HCT116 (cell line): ENCODE results near the gene NUDC. TPM values are rescaled to one million over a fixed set of nuclear protein-coding genes. Genes with fewer than 3 reads are reported as not detected.

Experiments used
- ATAC-seq: fragments of 200-7000 bp; cut with Tn5 transposase; 2 replicates; pipeline ENCODE4 v1.9.1; 2020; ENCODE audit warnings: mild to moderate bottlenecking, moderate library complexity
- BruUV-seq: library from RNA; stranded (reverse); fragments of 400-500 nt; replicated peaks from 2 replicates; lab custom pipeline; 2021; lab: Mats Ljungman, UMichigan
- CTCF ChIA-PET: fragments of 300-600 bp; sonication (Branson Sonifier 250); formaldehyde crosslinking; loops from one replicate; lab custom pipeline; 2021; ENCODE audit warnings: antibody characterized with exemption; lab: Charles Lee
- POLR2A ChIA-PET: fragments of 300-600, 350-600 bp; sonication (Branson Sonifier 250); formaldehyde crosslinking; loops from one replicate; lab custom pipeline; 2021; ENCODE audit warnings: antibody characterized with exemption; lab: Charles Lee
- RAD21 ChIA-PET, 2 experiments: fragments of 300-600 bp; sonication (Branson Sonifier 250); formaldehyde crosslinking; loops; one replicate each; lab custom pipeline; 2023; ENCODE audit warnings: low total read pairs in 2 of 2; ENCODE audit not compliant: uncharacterized antibody in 2 of 2, unreplicated experiment in 2 of 2, low non-redundant PET in 1 of 2; lab: Charles Lee
- DNase-seq: peaks from one replicate; pipeline ENCODE4 v3.0.0-alpha.2; 2010; ENCODE audit warnings: low read depth, low spot score
- H2AFZ ChIP-seq: fragments of 200-600 bp; shearing (Covaris generic), sonication (generic); 2 replicates; pipeline ENCODE4 v1.6.1; 2017; ENCODE audit warnings: low read depth, mixed run types, mixed read lengths, antibody characterized with exemption, low read length; ENCODE audit not compliant: poor library complexity, severe bottlenecking
- H3K27ac ChIP-seq: 2 replicates; pipeline ENCODE4 v1.5.1; 2012; ENCODE audit warnings: low read depth, low read length
- H3K27me3 ChIP-seq: fragments of 200-600 bp; sonication (generic); 2 replicates; pipeline ENCODE4 v1.6.1; 2016; ENCODE audit warnings: mixed run types, low read length, mixed read lengths; ENCODE audit not compliant: insufficient read depth
- H3K36me3 ChIP-seq, 2 experiments: fragments of 200-500 bp in 1 of 2; fragments of 200-600 bp in 1 of 2; sonication (Bioruptor generic) in 1 of 2; sonication (generic) in 1 of 2; 2 replicates each; pipeline versions ENCODE4 v1.5.1 to v1.6.1; 2014 to 2016; ENCODE audit warnings: low read length in 2 of 2, inconsistent platforms in 1 of 2, mixed read lengths in 1 of 2, mixed run types in 1 of 2; ENCODE audit not compliant: insufficient read depth in 2 of 2, control insufficient read depth in 1 of 2
- H3K4me1 ChIP-seq, 2 experiments: fragments of 200-600 bp in 1 of 2; sonication (generic) in 1 of 2; 2 replicates each; pipeline versions ENCODE4 v1.5.1 to v1.6.1; 2012 to 2017; ENCODE audit warnings: low read length in 2 of 2, inconsistent platforms in 1 of 2, mild to moderate bottlenecking in 1 of 2, mixed read lengths in 1 of 2, mixed run types in 1 of 2, moderate library complexity in 1 of 2; ENCODE audit not compliant: insufficient read depth in 2 of 2, control insufficient read depth in 1 of 2
- H3K4me2 ChIP-seq: fragments of 200-600 bp; sonication (generic); 2 replicates; pipeline ENCODE4 v1.6.1; 2017; ENCODE audit warnings: mixed run types, low read length, mixed read lengths
- H3K4me3 ChIP-seq, 2 experiments: fragments of 200-600 bp in 1 of 2; sonication (generic) in 1 of 2; replicated peaks in 1 of 2; 2 replicates each; pipeline ENCODE4 v1.5.1; 2011 to 2016; ENCODE audit warnings: low read length in 2 of 2, control low read depth in 1 of 2, low read depth in 1 of 2, mild to moderate bottlenecking in 1 of 2, mixed read lengths in 1 of 2, mixed run types in 1 of 2
- H3K79me2 ChIP-seq: fragments of 200-600 bp; sonication (generic); 2 replicates; pipeline ENCODE4 v1.6.1; 2017; ENCODE audit warnings: mild to moderate bottlenecking, mixed run types, low read length, moderate library complexity, mixed read lengths; ENCODE audit not compliant: insufficient read depth
- H3K9ac ChIP-seq: fragments of 200-600 bp; sonication (generic); 2 replicates; pipeline ENCODE4 v1.6.1; 2016; ENCODE audit warnings: low read length, mixed read lengths
- H3K9me2 ChIP-seq: fragments of 200-600 bp; sonication (generic), shearing (Covaris generic); 2 replicates; pipeline ENCODE4 v1.6.1; 2017; ENCODE audit warnings: mixed run types, mild to moderate bottlenecking, moderate library complexity; ENCODE audit not compliant: insufficient read depth
- H3K9me3 ChIP-seq, 2 experiments: fragments of 200-500 bp in 1 of 2; fragments of 200-600 bp in 1 of 2; sonication (Bioruptor generic) in 1 of 2; sonication (generic) in 1 of 2; 2 replicates each; pipeline ENCODE4 v1.6.1; 2014 to 2017; ENCODE audit warnings: low read length in 2 of 2, mixed read lengths in 2 of 2, inconsistent platforms in 1 of 2, low read depth in 1 of 2, mild to moderate bottlenecking in 1 of 2, mixed run types in 1 of 2, moderate library complexity in 1 of 2; ENCODE audit not compliant: control insufficient read depth in 1 of 2, insufficient read depth in 1 of 2
- H4K20me1 ChIP-seq: fragments of 200-600 bp; sonication (generic), shearing (Covaris generic); 2 replicates; pipeline ENCODE4 v1.6.1; 2017; ENCODE audit warnings: mixed run types, mild to moderate bottlenecking, moderate library complexity; ENCODE audit not compliant: insufficient read depth
- CBX3 ChIP-seq: IDR thresholded peaks from 2 replicates; pipeline ENCODE4 v1.6.1; 2012; ENCODE audit warnings: low read depth
- CEBPB ChIP-seq: IDR thresholded peaks from 2 replicates; pipeline ENCODE4 v1.6.1; 2012; ENCODE audit warnings: low read depth
- EGR1 ChIP-seq: IDR thresholded peaks from 2 replicates; pipeline ENCODE4 v1.6.1; 2012; ENCODE audit warnings: low read depth
- ELF1 ChIP-seq: IDR thresholded peaks from 2 replicates; pipeline ENCODE4 v1.6.1; 2012; ENCODE audit warnings: low read depth, borderline replicate concordance
- EZH2 ChIP-seq: fragments of 200-600 bp; sonication (generic); IDR thresholded peaks from 2 replicates; pipeline ENCODE4 v1.6.1; 2017; ENCODE audit warnings: antibody characterized with exemption, mixed run types
- FOSL1 ChIP-seq: IDR thresholded peaks from 2 replicates; pipeline ENCODE4 v1.6.1; 2012; ENCODE audit warnings: low read depth
- RAD21 ChIP-seq: IDR thresholded peaks from 2 replicates; pipeline ENCODE4 v1.6.1; 2012; ENCODE audit warnings: low read depth, mild to moderate bottlenecking
- SIN3A ChIP-seq: IDR thresholded peaks from 2 replicates; pipeline ENCODE4 v1.6.1; 2012; ENCODE audit warnings: low read depth
- SP1 ChIP-seq: IDR thresholded peaks from 2 replicates; pipeline ENCODE4 v1.6.1; 2012; ENCODE audit warnings: low read depth
- TCF7L2 ChIP-seq: IDR thresholded peaks from 2 replicates; pipeline ENCODE4 v1.7.0; 2011; ENCODE audit warnings: borderline replicate concordance, inconsistent platforms; ENCODE audit not compliant: insufficient read depth, insufficient read length; ENCODE audit errors: extremely low read depth
- ZFX ChIP-seq: fragments of 450-650 bp; IDR thresholded peaks from 2 replicates; pipeline ENCODE4 v1.6.1; 2017
- ZNF274 ChIP-seq: fragments of 200-500 bp; sonication (Bioruptor generic); IDR thresholded peaks from 2 replicates; pipeline ENCODE4 v1.6.1; 2014; ENCODE audit warnings: mild to moderate bottlenecking, low read depth, low read length, inconsistent platforms
- intact Hi-C: fragments of 100-400 bp; cut with micrococcal nuclease; formaldehyde crosslinking; loops from 2 replicates; pipeline ENCODE4 v1.10.0; 2022
- total RNA-seq: library from RNA; stranded (reverse); gene quantifications from one replicate; pipeline ENCODE4 v1.2.1, GENCODE V29; 2021; ENCODE audit not compliant: unreplicated experiment
- TF ChIP-seq, protein P1 (sequence below): IDR thresholded peaks from 2 replicates; pipeline ENCODE4 v1.6.1; 2012
- TF ChIP-seq, protein P2 (sequence below): IDR thresholded peaks from 2 replicates; pipeline ENCODE4 v1.6.1; 2012
- TF ChIP-seq, protein P3 (sequence below), 3 experiments: fragments of 200-600 bp in 1 of 3; sonication (generic) in 1 of 3; IDR thresholded peaks in 2 of 3; conservative IDR thresholded peaks in 1 of 3; 2 replicates each; pipeline ENCODE4 v1.5.1; 2012 to 2017; ENCODE audit warnings: low read depth in 2 of 3, low read length in 2 of 3, antibody characterized with exemption in 1 of 3, borderline replicate concordance in 1 of 3, control low read depth in 1 of 3, mild to moderate bottlenecking in 1 of 3, mixed read lengths in 1 of 3, mixed run types in 1 of 3, moderate library complexity in 1 of 3; ENCODE audit not compliant: insufficient read depth in 1 of 3

NUDC gene
- total RNA-seq, 1 experiment from 2014 or later = 119 TPM

DNA sequence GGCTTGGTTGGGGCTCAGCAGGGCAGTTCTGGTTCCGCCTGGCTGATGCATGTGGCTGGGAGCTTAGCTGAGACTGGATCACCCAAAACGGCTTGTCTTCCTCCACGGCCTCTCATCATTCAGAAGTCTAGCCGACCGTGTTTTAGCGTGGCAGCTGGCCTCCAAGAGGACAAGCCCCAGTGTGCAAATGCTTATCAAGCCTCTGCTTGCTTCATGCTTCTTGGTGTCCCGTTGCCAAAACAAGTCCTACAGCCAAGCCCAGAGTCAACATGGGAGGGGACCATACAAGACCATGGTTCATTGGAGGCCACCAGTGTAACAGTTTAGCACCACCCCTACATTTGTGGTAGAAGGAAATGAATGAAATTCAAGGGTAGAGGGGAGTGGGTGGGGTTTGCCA is 49.3 kb downstream of the NUDC start:
- BruUV-seq = no TSS peak
- Histone ChIP-seq H3K4me3 (no peak overlapping the region), H2AFZ (no peak overlapping the region), H3K27me3 (no peaks in the 10 kb centered on the region), H3K9me2 (no peaks in the 10 kb centered on the region), H3K27ac (no peak overlapping the region), H3K4me1 (peaks cover 6 to 48% of the 10 kb centered on the region in 2 experiments; a peak in 3 of 4 replicates), H3K36me3 (no peaks in the 10 kb centered on the region), H3K4me2 (no peak overlapping the region), H4K20me1 (no peaks in the 10 kb centered on the region), H3K9ac (no peak overlapping the region), H3K9me3 (no peaks in the 10 kb centered on the region), H3K79me2 (no peaks in the 10 kb centered on the region)
- no peak for ATAC-seq
- no peak for DNase-seq
- ChIA-PET RAD21 (no interaction called here), CTCF (no interaction called here), POLR2A (no interaction called here)
- TF ChIP-seq, protein P1, sequence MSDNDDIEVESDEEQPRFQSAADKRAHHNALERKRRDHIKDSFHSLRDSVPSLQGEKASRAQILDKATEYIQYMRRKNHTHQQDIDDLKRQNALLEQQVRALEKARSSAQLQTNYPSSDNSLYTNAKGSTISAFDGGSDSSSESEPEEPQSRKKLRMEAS = no peak
- TF ChIP-seq SP1 (no peak), EGR1 (no peak), EZH2 (no peak), FOSL1 (no peak), ELF1 (no peak), TCF7L2 (no peak), ZFX (no peak), CEBPB (no peak), RAD21 (no peak), ZNF274 (no peak), SIN3A (no peak), CBX3 (no peak)
- TF ChIP-seq, protein P2, sequence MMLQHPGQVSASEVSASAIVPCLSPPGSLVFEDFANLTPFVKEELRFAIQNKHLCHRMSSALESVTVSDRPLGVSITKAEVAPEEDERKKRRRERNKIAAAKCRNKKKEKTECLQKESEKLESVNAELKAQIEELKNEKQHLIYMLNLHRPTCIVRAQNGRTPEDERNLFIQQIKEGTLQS = no peak
- TF ChIP-seq, protein P3, sequence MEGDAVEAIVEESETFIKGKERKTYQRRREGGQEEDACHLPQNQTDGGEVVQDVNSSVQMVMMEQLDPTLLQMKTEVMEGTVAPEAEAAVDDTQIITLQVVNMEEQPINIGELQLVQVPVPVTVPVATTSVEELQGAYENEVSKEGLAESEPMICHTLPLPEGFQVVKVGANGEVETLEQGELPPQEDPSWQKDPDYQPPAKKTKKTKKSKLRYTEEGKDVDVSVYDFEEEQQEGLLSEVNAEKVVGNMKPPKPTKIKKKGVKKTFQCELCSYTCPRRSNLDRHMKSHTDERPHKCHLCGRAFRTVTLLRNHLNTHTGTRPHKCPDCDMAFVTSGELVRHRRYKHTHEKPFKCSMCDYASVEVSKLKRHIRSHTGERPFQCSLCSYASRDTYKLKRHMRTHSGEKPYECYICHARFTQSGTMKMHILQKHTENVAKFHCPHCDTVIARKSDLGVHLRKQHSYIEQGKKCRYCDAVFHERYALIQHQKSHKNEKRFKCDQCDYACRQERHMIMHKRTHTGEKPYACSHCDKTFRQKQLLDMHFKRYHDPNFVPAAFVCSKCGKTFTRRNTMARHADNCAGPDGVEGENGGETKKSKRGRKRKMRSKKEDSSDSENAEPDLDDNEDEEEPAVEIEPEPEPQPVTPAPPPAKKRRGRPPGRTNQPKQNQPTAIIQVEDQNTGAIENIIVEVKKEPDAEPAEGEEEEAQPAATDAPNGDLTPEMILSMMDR (IDR thresholded peaks at IDR 0.05 in 2 of 3, conservative IDR thresholded peaks at IDR 0.05 in 1 of 3; ENCODE audit: borderline replicate concordance in 1 of 3, insufficient read depth in 1 of 3, low read depth in 2 of 3, low read length in 2 of 3) = no peak
- intact Hi-C loops = no loop called here
